H1 (cell line): ENCODE data around the gene SPRED1. TPM values are rescaled to one million over a fixed set of nuclear protein-coding genes. Genes with fewer than 3 reads are reported as not detected.

Experiments
- CTCF ChIA-PET: fragments of 300-600 bp; sonication (Branson Sonifier 250); formaldehyde crosslinking; loops from one replicate; lab custom pipeline; 2021; ENCODE audit not compliant: partially characterized antibody; lab: Charles Lee
- POLR2A ChIA-PET: fragments of 300-600 bp; sonication (Branson Sonifier 250); formaldehyde crosslinking; loops from one replicate; lab custom pipeline; 2021; ENCODE audit warnings: inconsistent platforms; ENCODE audit not compliant: partially characterized antibody; lab: Charles Lee
- DNase-seq, 2 experiments: peaks; one replicate each; pipeline versions ENCODE4 v3.0.0 to v3.0.0-alpha.2; 2010 to 2022; ENCODE audit warnings: low spot score in 2 of 2, low read depth in 1 of 2, mixed read lengths in 1 of 2
- FAIRE-seq: peaks from 2 replicates; lab custom pipeline; 2011; peaks lifted over from hg19 to GRCh38; lab: Jason Lieb, UNC
- H2AFZ ChIP-seq: 2 replicates; pipeline ENCODE4 v1.8.1; 2012; ENCODE audit warnings: low read length, inconsistent platforms
- H2AK5ac ChIP-seq: 2 replicates; pipeline ENCODE4 v1.6.1; 2013; ENCODE audit warnings: low read depth, low read length
- H2BK120ac ChIP-seq: replicated peaks from 2 replicates; pipeline ENCODE3; 2013; ENCODE audit warnings: low read depth, low read length, inconsistent platforms
- H2BK12ac ChIP-seq: 2 replicates; pipeline ENCODE4 v1.6.1; 2013; ENCODE audit warnings: low read depth, low read length
- H2BK15ac ChIP-seq: 2 replicates; pipeline ENCODE4 v1.6.1; 2013; ENCODE audit warnings: low read length
- H2BK20ac ChIP-seq: 2 replicates; pipeline ENCODE4 v1.6.1; 2013; ENCODE audit warnings: low read length
- H2BK5ac ChIP-seq: 2 replicates; pipeline ENCODE4 v1.6.1; 2013; ENCODE audit warnings: low read depth, low read length
- H3K14ac ChIP-seq: 2 replicates; pipeline ENCODE4 v1.6.1; 2013; ENCODE audit warnings: inconsistent platforms; ENCODE audit not compliant: insufficient read length
- H3K18ac ChIP-seq: 2 replicates; pipeline ENCODE4 v1.6.1; 2013; ENCODE audit warnings: low read length; ENCODE audit errors: extremely low read depth
- H3K23ac ChIP-seq: 2 replicates; pipeline ENCODE4 v1.6.1; 2013; ENCODE audit warnings: inconsistent platforms; ENCODE audit not compliant: insufficient read length
- H3K23me2 ChIP-seq: 2 replicates; pipeline ENCODE4 v1.6.1; 2013; ENCODE audit warnings: low read depth, low read length
- H3K27ac ChIP-seq: 2 replicates; pipeline ENCODE4 v1.6.1; 2011; ENCODE audit warnings: low read depth, low read length, inconsistent platforms
- H3K27me3 ChIP-seq, 4 experiments: replicated peaks in 1 of 4; 1 replicate in 1 of 4; 2 replicates in 3 of 4; pipeline versions ENCODE4 v1.6.1 to v1.8.1; 2011 to 2013; ENCODE audit warnings: low read length in 3 of 4, mild to moderate bottlenecking in 3 of 4, inconsistent platforms in 2 of 4, mixed read lengths in 2 of 4, moderate library complexity in 1 of 4; ENCODE audit not compliant: control insufficient read depth in 3 of 4, insufficient read depth in 3 of 4; ENCODE audit errors: extremely low read depth in 1 of 4
- H3K36me3 ChIP-seq, 4 experiments: 2 replicates each; pipeline versions ENCODE4 v1.6.1 to v1.8.1; 2011 to 2013; ENCODE audit warnings: mild to moderate bottlenecking in 4 of 4, low read length in 3 of 4, moderate library complexity in 2 of 4, control low read depth in 1 of 4, inconsistent platforms in 1 of 4; ENCODE audit not compliant: insufficient read depth in 4 of 4, control insufficient read depth in 2 of 4
- H3K4ac ChIP-seq: replicated peaks from 2 replicates; pipeline ENCODE3; 2013; ENCODE audit warnings: low read length, low read depth, mixed read lengths, inconsistent platforms; ENCODE audit not compliant: insufficient read length
- H3K4me1 ChIP-seq, 4 experiments: replicated peaks in 1 of 4; 1 replicate in 1 of 4; 2 replicates in 3 of 4; pipeline versions ENCODE4 v1.6.1 to v1.8.1; 2011 to 2013; ENCODE audit warnings: low read length in 3 of 4, inconsistent platforms in 2 of 4, mixed read lengths in 1 of 4; ENCODE audit not compliant: insufficient read depth in 4 of 4, control insufficient read depth in 3 of 4
- H3K4me2 ChIP-seq, 2 experiments: 2 replicates each; pipeline versions ENCODE4 v1.6.1 to v1.8.1; 2011 to 2013; ENCODE audit warnings: low read depth in 2 of 2, low read length in 2 of 2, control low read depth in 1 of 2, inconsistent platforms in 1 of 2, mild to moderate bottlenecking in 1 of 2; ENCODE audit not compliant: insufficient read depth in 1 of 2
- H3K4me3 ChIP-seq, 4 experiments: fragments of 200-600, 300-600 bp in 1 of 4; sonication (generic), shearing (Covaris generic), sonication (Bioruptor Twin) in 1 of 4; 2 replicates each; pipeline versions ENCODE4 v1.5.1 to v1.8.1; 2011 to 2016; ENCODE audit warnings: low read length in 4 of 4, low read depth in 3 of 4, control low read depth in 2 of 4, inconsistent platforms in 2 of 4, mild to moderate bottlenecking in 2 of 4, mixed read lengths in 1 of 4, moderate library complexity in 1 of 4; ENCODE audit not compliant: insufficient read depth in 2 of 4; ENCODE audit errors: extremely low read depth in 1 of 4
- H3K56ac ChIP-seq: replicated peaks from 2 replicates; pipeline ENCODE3; 2013; ENCODE audit warnings: low read depth, mild to moderate bottlenecking, mixed read lengths, low read length, inconsistent platforms; ENCODE audit not compliant: insufficient read length
- H3K79me1 ChIP-seq: 2 replicates; pipeline ENCODE4 v1.6.1; 2013; ENCODE audit warnings: low read depth, low read length, control low read depth
- H3K79me2 ChIP-seq, 2 experiments: 2 replicates each; pipeline versions ENCODE4 v1.6.1 to v1.8.1; 2012 to 2013; ENCODE audit warnings: low read length in 2 of 2, mild to moderate bottlenecking in 2 of 2, inconsistent platforms in 1 of 2; ENCODE audit not compliant: insufficient read depth in 2 of 2, control insufficient read depth in 1 of 2
- H3K9ac ChIP-seq, 4 experiments: replicated peaks in 1 of 4; 1 replicate in 1 of 4; 2 replicates in 3 of 4; pipeline versions ENCODE4 v1.6.1 to v1.8.1; 2011 to 2013; ENCODE audit warnings: low read depth in 3 of 4, low read length in 3 of 4, control low read depth in 2 of 4, mild to moderate bottlenecking in 2 of 4, moderate library complexity in 2 of 4, inconsistent platforms in 1 of 4; ENCODE audit errors: extremely low read depth in 1 of 4
- H3K9me3 ChIP-seq, 2 experiments: 2 replicates each; pipeline versions ENCODE4 v1.6.1 to v1.8.1; 2012 to 2013; ENCODE audit warnings: mild to moderate bottlenecking in 2 of 2, moderate library complexity in 2 of 2, control low read depth in 1 of 2, inconsistent platforms in 1 of 2, low read depth in 1 of 2, low read length in 1 of 2, mixed read lengths in 1 of 2; ENCODE audit not compliant: insufficient read depth in 2 of 2
- H4K20me1 ChIP-seq, 2 experiments: replicated peaks in 1 of 2; 2 replicates each; pipeline versions ENCODE3 to v1.8.1; 2011 to 2013; ENCODE audit warnings: inconsistent platforms in 2 of 2, low read length in 2 of 2, mild to moderate bottlenecking in 1 of 2; ENCODE audit not compliant: insufficient read depth in 2 of 2, control insufficient read depth in 1 of 2
- H4K5ac ChIP-seq: 2 replicates; pipeline ENCODE4 v1.6.1; 2013; ENCODE audit warnings: low read length, low read depth, mixed read lengths, inconsistent platforms; ENCODE audit not compliant: insufficient read length
- H4K8ac ChIP-seq: 2 replicates; pipeline ENCODE4 v1.8.0; 2013; ENCODE audit warnings: mild to moderate bottlenecking, moderate library complexity, low read length, inconsistent platforms; ENCODE audit not compliant: insufficient read depth; ENCODE audit errors: extremely low read depth
- H4K91ac ChIP-seq: replicated peaks from 2 replicates; pipeline ENCODE3; 2013; ENCODE audit warnings: low read length, mixed read lengths, inconsistent platforms; ENCODE audit not compliant: insufficient read length
- ATF3 ChIP-seq: IDR thresholded peaks from 2 replicates; pipeline ENCODE4 v1.6.1; 2011; ENCODE audit warnings: low read depth, mild to moderate bottlenecking, low read length; ENCODE audit not compliant: insufficient read depth
- BRCA1 ChIP-seq: IDR thresholded peaks from 2 replicates; pipeline ENCODE4 v1.6.1; 2012; ENCODE audit warnings: low read depth, low read length, improper control_type of control experiment
- CBX8 ChIP-seq: fragments of 300-800, 300-1000 bp; sonication (generic); IDR thresholded peaks from 2 replicates; pipeline ENCODE4 v1.7.1; 2016; ENCODE audit warnings: low read depth, low read length, borderline replicate concordance
- CTCF ChIP-seq, 3 experiments: IDR thresholded peaks; 1 replicate in 2 of 3; 2 replicates in 1 of 3; pipeline versions ENCODE4 v1.5.1 to v1.6.1; 2011; ENCODE audit warnings: low read length in 3 of 3, mild to moderate bottlenecking in 3 of 3, inconsistent platforms in 2 of 3, low read depth in 1 of 3, moderate library complexity in 1 of 3; ENCODE audit not compliant: insufficient read depth in 1 of 3; ENCODE audit errors: control extremely low read depth in 1 of 3
- KDM5A ChIP-seq: fragments of 200-600 bp; IDR thresholded peaks from 2 replicates; pipeline ENCODE4 v1.7.1; 2012; ENCODE audit warnings: mild to moderate bottlenecking, low read length, inconsistent platforms, mixed read lengths
- MAX ChIP-seq: IDR thresholded peaks from 2 replicates; pipeline ENCODE4 v1.6.1; 2012; ENCODE audit warnings: inconsistent platforms
- PHF8 ChIP-seq: fragments of 200-600 bp; sonication (generic); conservative IDR thresholded peaks from 2 replicates; pipeline ENCODE4 v1.7.1; 2012; ENCODE audit warnings: low read depth, mild to moderate bottlenecking, inconsistent platforms, low read length, moderate library complexity
- SP1 ChIP-seq: IDR thresholded peaks from 2 replicates; pipeline ENCODE4 v1.6.1; 2011; ENCODE audit warnings: low read depth, low read length
- SUZ12 ChIP-seq: fragments of 200-600 bp; sonication (generic); IDR thresholded peaks from 2 replicates; pipeline ENCODE4 v1.6.1; 2012; ENCODE audit warnings: mild to moderate bottlenecking, inconsistent platforms, low read length, moderate library complexity, mixed read lengths
- TAF1 ChIP-seq: IDR thresholded peaks from 2 replicates; pipeline ENCODE4 v1.6.1; 2011; ENCODE audit warnings: mild to moderate bottlenecking, low read depth, low read length
- TAF7 ChIP-seq: optimal IDR thresholded peaks from 2 replicates; pipeline ENCODE3; 2011; ENCODE audit warnings: low read depth, mild to moderate bottlenecking, inconsistent platforms, low read length, moderate library complexity, borderline replicate concordance
- WGBS, 2 experiments: shearing (Covaris generic) in 1 of 2; methylation state at CpG; one replicate each; pipeline versions ENCODE4 v1.1.6 to v1.1.7; 2013 to 2015; ENCODE audit warnings: low lambda C conversion rate in 2 of 2, mixed read lengths in 2 of 2, inconsistent platforms in 1 of 2, low coverage in 1 of 2, missing lambda C conversion rate in 1 of 2; ENCODE audit not compliant: insufficient replicate concordance in 2 of 2, insufficient coverage in 1 of 2, insufficient read length in 1 of 2; ENCODE audit errors: extremely low coverage in 1 of 2, missing lambda C conversion rate in 1 of 2; 5-methylcytosine and 5-hydroxymethylcytosine counted together
- polyA plus RNA-seq, 7 experiments: library from polyadenylated mRNA; depleted of rRNA in 3 of 7; stranded (reverse) in 5 of 7; unstranded in 2 of 7; fragments of >200 nt in 5 of 7; fragments of 200-250 nt in 2 of 7; gene quantifications; 1 replicate in 5 of 7; 2 replicates in 1 of 7; 4 replicates in 1 of 7; pipeline versions ENCODE4 v1.2.1 to v1.2.3, GENCODE V29; 2011 to 2013; ENCODE audit warnings: missing spikeins in 2 of 7, mixed read lengths in 2 of 7
- total RNA-seq: library from RNA; stranded (reverse); fragmentation: NEBNext Ultra II Directional; extraction: Animal tissue kit (Norgen Biotek cat#: 25700); gene quantifications from 2 replicates; pipeline ENCODE4 v1.2.1, GENCODE V29; 2021

The SPRED1 gene
- total and polyA plus RNA-seq, 2 of the 8 experiments (the other 6 are each of a cell fraction or from before 2014, with no cell fraction given): 5.5 to 30.3 TPM

- H3K27ac ChIP-seq: no peak overlapping the region
- no peak overlapping the region for H2BK12ac ChIP-seq
- no peak overlapping the region for H3K23ac ChIP-seq
- no peak overlapping the region for H3K4me3 ChIP-seq
- no peak overlapping the region for H3K4me2 ChIP-seq
- peaks cover 0 to 3% of the 10 kb centered on the region in 2 experiments for H4K20me1 ChIP-seq
- no peak overlapping the region for H4K8ac ChIP-seq
- no peak overlapping the region for H3K56ac ChIP-seq
- H3K23me2 ChIP-seq: no peaks in the 10 kb centered on the region
- no peaks in the 10 kb centered on the region; a peak in 1 of 7 replicates for H3K4me1 ChIP-seq
- POLR2A ChIA-PET: interaction anchor here (0.5 kb wide), 1 partner anchor 9 kb away, joined by 6 read pairs; no protein-coding TSS in a partner anchor
- H3K79me1 ChIP-seq: no peaks in the 10 kb centered on the region
- H2BK5ac ChIP-seq: no peak overlapping the region
- H2AFZ ChIP-seq: no peak overlapping the region
- no peak overlapping the region for H2AK5ac ChIP-seq
- peaks cover 0 to 8% of the 10 kb centered on the region in 2 experiments; a peak in 1 of 4 replicates for H3K79me2 ChIP-seq
- CTCF ChIA-PET: interaction anchor here (1.6 kb wide), 1 partner anchor 323 kb away, joined by 4 read pairs; no protein-coding TSS in a partner anchor
- H3K36me3 ChIP-seq: peaks cover 0 to 34% (median 12%) of the 10 kb centered on the region in 4 experiments; a peak in 7 of 8 replicates
- H3K9me3 ChIP-seq: no peaks in the 10 kb centered on the region
- no peak overlapping the region for H3K9ac ChIP-seq
- H2BK20ac ChIP-seq: no peak overlapping the region
- H3K14ac ChIP-seq: no peak overlapping the region
- no peak overlapping the region for H4K5ac ChIP-seq
- DNase-seq: no peak
- no peak overlapping the region for H3K18ac ChIP-seq
- no peaks in the 10 kb centered on the region for H3K27me3 ChIP-seq
- H4K91ac ChIP-seq: no peak overlapping the region
- 93% methylated on average over 1 of the region's 1 CpG; no CpG with 5 or more reads in 1 of the 2 experiments for WGBS, 2 experiments
- H2BK15ac ChIP-seq: no peak overlapping the region
- H2BK120ac ChIP-seq: no peak overlapping the region
- H3K4ac ChIP-seq: no peak overlapping the region
- no peak for FAIRE-seq
- TF ChIP-seq CTCF (IDR thresholded peaks at IDR 0.05; ENCODE audit: control extremely low read depth in 1 of 3, insufficient read depth in 1 of 3, low read depth in 1 of 3, low read length in 3 of 3) (no peak), BRCA1 (no peak), SP1 (no peak), TAF1 (no peak), TAF7 (no peak), PHF8 (no peak), SUZ12 (no peak), KDM5A (no peak), MAX (no peak), CBX8 (no peak), ATF3 (no peak)
Measured at GRCh38 chr15:38325648-38325990, 73.0 kb downstream of the SPRED1 start.
